IPS-15b (cell line): ENCODE results near the gene LUC7L2.

Experiments used
- H3K27me3 ChIP-seq: one replicate; pipeline ENCODE4 v1.6.1; 2013; ENCODE audit warnings: low read length; ENCODE audit not compliant: control insufficient read depth, insufficient read depth
- H3K36me3 ChIP-seq: one replicate; pipeline ENCODE4 v1.6.1; 2013; ENCODE audit warnings: low read length; ENCODE audit not compliant: control insufficient read depth, insufficient read depth
- H3K4me1 ChIP-seq: one replicate; pipeline ENCODE4 v1.6.1; 2013; ENCODE audit warnings: mild to moderate bottlenecking, low read length; ENCODE audit not compliant: control insufficient read depth, insufficient read depth
- H3K4me3 ChIP-seq: one replicate; pipeline ENCODE4 v1.5.1; 2013; ENCODE audit warnings: low read depth, low read length
- H3K9ac ChIP-seq: one replicate; pipeline ENCODE4 v1.6.1; 2013; ENCODE audit warnings: low read depth, mild to moderate bottlenecking, low read length
- H3K9me3 ChIP-seq: one replicate; pipeline ENCODE4 v1.6.1; 2013; ENCODE audit warnings: mild to moderate bottlenecking, low read length; ENCODE audit not compliant: control insufficient read depth, insufficient read depth

Gene LUC7L2

GRCh38 chr7:139430443-139430842 is 70.7 kb downstream of the LUC7L2 start:
- no peak overlapping the region for H3K9ac ChIP-seq
- H3K9me3 ChIP-seq = no peaks in the 10 kb centered on the region
- H3K4me3 ChIP-seq = no peak overlapping the region
- H3K27me3 ChIP-seq = no peaks in the 10 kb centered on the region
- H3K4me1 ChIP-seq = peaks cover 2% of the 10 kb centered on the region
- H3K36me3 ChIP-seq = no peaks in the 10 kb centered on the region

DNA sequence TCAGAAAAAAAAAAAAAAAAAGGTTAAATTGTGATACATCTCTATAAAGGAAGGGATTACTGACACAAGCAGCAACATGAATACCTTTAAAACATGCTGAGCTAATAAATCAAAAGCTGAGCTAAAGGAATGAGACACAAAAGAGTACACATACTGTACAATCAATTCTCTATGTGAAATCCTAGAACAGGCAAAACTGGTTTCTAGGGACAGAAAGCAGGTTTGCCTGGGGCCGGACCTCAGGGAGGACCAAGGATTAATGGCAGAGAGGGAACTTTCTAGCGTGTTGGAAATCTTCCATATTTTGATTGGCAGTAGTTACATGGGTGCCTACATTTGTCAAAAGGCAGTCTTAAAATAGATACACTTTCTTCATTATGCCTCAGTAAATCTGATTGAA is 71.3 kb downstream of the LUC7L2 start:
- peaks cover 2% of the 10 kb centered on the region for H3K4me1 ChIP-seq
- H3K9me3 ChIP-seq = no peaks in the 10 kb centered on the region
- H3K4me3 ChIP-seq = no peak overlapping the region
- no peaks in the 10 kb centered on the region for H3K27me3 ChIP-seq
- H3K36me3 ChIP-seq = no peaks in the 10 kb centered on the region
- no peak overlapping the region for H3K9ac ChIP-seq

DNA sequence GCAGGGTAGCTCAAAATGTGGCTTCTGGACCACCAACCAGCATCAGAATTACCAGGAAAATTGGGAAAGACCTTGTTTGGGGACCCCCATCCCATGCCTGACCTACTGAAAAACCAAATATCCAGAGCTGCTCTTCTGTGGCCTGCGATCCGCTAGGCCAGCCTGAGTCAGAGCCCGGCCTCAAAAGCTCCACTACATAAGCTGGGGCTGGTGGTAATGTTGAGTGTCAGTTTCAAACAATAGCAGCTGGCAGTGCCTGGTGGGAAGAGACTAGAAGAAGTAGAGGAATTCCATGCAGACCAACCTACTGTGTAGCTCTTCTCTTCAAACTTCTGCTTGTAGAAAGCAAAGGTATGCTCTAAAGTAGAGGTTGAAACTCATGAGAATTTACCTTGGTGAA is 71.8 kb downstream of the LUC7L2 start:
- Histone ChIP-seq H3K4me3 (no peak overlapping the region), H3K27me3 (no peaks in the 10 kb centered on the region), H3K4me1 (peaks cover 2% of the 10 kb centered on the region), H3K9me3 (no peaks in the 10 kb centered on the region), H3K9ac (no peak overlapping the region), H3K36me3 (no peaks in the 10 kb centered on the region)

DNA sequence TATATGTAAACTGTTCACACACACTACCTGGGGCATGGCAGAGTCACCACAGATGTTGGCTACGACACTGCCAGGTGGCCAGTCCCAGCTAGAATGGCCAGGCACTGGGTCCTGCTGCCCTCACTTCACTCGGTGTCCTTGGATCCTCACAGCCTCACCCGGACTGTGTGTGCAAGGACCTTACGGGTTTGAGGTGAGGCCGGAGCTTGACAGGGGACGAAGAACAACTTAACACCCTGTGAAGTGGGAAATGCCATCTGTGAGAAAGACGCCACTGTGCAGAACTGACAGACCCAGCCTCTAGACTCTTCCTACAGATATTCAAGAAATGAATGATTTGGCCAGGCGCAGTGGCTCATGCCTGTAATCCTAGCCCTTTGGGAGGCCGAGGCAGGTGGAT is 77.1 kb downstream of the LUC7L2 start:
- Histone ChIP-seq H3K4me3 (no peak overlapping the region), H3K27me3 (no peaks in the 10 kb centered on the region), H3K36me3 (no peaks in the 10 kb centered on the region)

DNA sequence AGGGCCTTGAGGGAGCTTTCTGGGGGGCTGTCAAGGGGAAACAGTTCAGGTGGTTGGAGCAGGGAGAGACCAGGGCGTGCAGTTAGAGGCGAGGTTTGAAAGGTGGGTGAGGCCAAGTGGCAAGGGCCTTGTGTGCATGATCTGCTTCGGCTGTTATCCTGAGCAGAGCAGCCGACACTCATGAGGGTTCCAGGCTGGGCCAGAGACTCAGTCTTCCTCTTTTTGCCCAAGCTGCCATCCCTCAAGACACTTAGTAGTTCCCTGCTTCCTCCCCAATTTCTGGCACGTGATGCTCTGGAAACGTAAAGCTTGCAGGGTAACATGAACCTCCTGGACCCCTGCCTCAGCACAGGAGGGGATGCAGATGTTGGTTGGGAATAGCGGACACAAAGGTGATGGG is 79.7 kb downstream of the LUC7L2 start:
- Histone ChIP-seq H3K9ac (no peak overlapping the region), H3K27me3 (no peaks in the 10 kb centered on the region), H3K4me3 (no peak overlapping the region), H3K36me3 (no peaks in the 10 kb centered on the region), H3K9me3 (no peaks in the 10 kb centered on the region), H3K4me1 (peaks cover 2% of the 10 kb centered on the region)

More for the DNA sequence above, 77.1 kb downstream of the LUC7L2 start:
- Histone ChIP-seq H3K9me3 (no peaks in the 10 kb centered on the region), H3K9ac (no peak overlapping the region), H3K4me1 (peaks cover 2% of the 10 kb centered on the region)

DNA sequence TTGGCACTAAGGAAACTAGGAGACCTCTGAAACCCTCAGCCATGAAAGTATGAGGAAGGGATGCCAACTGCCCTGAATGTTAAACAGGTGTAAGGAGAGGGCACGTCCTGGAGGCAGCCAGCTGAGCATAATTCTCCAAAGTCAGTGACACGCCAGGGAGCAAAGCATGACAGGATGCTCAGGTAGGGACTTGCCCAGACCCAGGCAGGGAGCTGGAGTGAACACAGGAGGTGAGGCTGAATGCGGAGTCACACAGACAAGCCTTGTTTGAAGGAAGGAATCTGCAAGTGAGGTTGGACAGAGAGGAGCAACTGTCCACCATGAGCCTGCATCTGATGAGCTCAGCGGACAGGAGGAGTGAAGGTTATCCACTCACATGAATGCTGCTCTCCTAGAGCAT is 82.3 kb downstream of the LUC7L2 start:
- Histone ChIP-seq H3K36me3 (no peaks in the 10 kb centered on the region), H3K9ac (no peak overlapping the region), H3K27me3 (no peaks in the 10 kb centered on the region), H3K4me1 (no peaks in the 10 kb centered on the region), H3K9me3 (no peaks in the 10 kb centered on the region), H3K4me3 (no peak overlapping the region)

DNA sequence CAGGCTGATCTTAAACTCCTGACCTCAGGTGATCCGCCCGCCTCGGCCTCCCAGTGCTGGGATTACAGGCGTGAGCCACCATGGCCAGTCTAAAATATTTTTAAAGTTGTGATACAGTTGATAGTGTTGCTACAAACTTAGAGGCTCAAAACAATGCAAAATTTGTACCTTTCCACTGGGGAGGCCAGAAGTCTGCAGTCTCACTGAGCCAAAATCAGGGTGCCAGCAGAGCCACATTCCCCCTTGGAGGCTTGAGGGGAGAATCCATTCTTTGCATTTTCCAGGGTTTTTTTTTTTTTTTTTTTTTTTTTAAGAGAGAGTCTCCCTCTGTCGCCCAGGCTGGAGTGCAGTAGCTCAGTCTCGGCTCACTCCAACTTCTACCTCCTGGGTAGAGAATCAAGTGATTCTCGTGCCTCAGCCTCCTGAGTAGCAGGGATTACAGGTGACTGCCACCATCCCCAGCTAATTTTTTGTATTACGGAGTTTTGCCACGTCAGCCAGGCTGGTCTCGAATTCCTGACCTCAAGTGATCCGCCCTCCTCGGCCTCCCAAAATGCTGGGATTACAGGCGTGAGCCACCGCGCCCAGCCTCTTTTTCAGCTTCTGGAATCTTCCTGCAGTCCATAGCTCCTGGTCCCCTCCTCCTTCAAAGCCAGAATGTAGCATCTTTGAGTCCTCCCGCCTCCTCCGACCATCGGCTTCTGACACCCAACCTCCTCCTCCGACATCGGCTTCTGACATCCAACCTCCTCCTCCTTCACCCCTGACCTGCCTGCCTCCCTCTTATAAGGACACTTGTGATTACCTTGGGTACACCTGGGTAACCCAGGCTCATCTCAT is 86.6 kb downstream of the LUC7L2 start:
- Histone ChIP-seq H3K27me3 (no peaks in the 10 kb centered on the region), H3K9ac (no peak overlapping the region), H3K9me3 (no peaks in the 10 kb centered on the region), H3K4me1 (no peaks in the 10 kb centered on the region), H3K36me3 (no peaks in the 10 kb centered on the region), H3K4me3 (no peak overlapping the region)

DNA sequence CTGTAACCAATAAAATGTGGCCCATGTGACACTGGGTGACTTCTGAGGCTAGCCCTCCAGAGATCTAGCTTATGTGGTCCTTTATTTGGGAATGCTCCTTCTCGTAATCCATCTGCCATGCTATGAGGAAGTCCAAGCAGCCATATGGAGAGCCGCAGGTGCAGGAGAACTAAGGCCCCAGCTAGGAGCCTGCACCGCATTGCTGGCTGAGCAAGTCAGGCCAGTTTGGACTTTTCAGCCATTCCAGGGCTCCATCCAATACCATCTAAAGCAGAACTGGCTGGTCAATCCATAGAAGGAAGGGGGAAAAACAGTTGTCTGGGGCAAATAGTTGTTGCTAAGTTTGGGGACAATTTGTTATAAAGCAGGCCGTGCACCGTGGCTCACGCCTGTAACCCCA is 91.2 kb downstream of the LUC7L2 start:
- no peak overlapping the region for H3K4me3 ChIP-seq
- H3K36me3 ChIP-seq = no peaks in the 10 kb centered on the region

GRCh38 chr7:139451638-139452037 is 91.9 kb downstream of the LUC7L2 start:
- Histone ChIP-seq H3K9me3 (no peaks in the 10 kb centered on the region), H3K4me1 (no peaks in the 10 kb centered on the region), H3K4me3 (no peak overlapping the region), H3K36me3 (no peaks in the 10 kb centered on the region), H3K9ac (no peak overlapping the region), H3K27me3 (no peaks in the 10 kb centered on the region)

More for the DNA sequence above, 91.2 kb downstream of the LUC7L2 start:
- no peaks in the 10 kb centered on the region for H3K27me3 ChIP-seq
- H3K9ac ChIP-seq = no peak overlapping the region
- no peaks in the 10 kb centered on the region for H3K9me3 ChIP-seq
- H3K4me1 ChIP-seq = no peaks in the 10 kb centered on the region

DNA sequence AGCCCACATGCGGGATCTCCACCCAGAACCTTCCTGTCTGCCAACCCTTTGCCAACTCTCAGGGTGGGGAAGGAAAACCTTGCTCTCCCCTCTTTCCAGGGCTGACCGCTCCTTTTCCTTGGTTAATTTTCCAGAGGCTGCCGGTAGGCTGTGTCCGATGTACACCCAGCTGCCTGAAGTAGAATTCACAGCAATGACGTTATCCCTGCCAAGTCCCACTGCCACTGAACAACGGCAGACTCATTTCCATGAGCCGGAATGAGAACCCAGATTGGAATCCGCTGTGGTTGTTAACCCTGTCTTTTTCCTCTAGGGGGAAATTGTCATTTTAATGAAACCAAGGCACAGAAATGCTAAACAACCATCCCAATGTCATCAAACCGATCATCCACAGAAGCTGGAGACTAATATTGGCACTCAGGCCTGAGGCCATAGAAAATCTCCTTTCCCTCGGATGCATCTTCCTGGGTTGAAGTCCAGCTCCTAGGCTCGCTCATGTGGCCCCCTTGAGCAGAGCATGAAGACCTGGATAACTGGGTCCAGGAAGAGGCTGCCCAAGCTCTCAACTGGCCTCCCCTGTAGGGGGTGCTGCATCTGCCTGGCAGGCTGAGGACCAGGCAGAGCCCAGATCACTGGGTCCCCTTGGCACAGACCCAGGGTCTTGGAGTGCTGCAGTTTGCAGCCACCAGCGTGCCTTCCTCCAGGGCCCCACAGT is 93.4 kb downstream of the LUC7L2 start:
- no peaks in the 10 kb centered on the region for H3K9me3 ChIP-seq
- H3K4me1 ChIP-seq = peaks cover 2% of the 10 kb centered on the region
- no peak overlapping the region for H3K9ac ChIP-seq
- H3K4me3 ChIP-seq = no peak overlapping the region
- no peaks in the 10 kb centered on the region for H3K27me3 ChIP-seq
- peaks cover 3% of the 10 kb centered on the region for H3K36me3 ChIP-seq

- Histone ChIP-seq H3K4me1 (peaks cover 2% of the 10 kb centered on the region), H3K4me3 (no peak overlapping the region), H3K9ac (no peak overlapping the region), H3K9me3 (no peaks in the 10 kb centered on the region), H3K27me3 (no peaks in the 10 kb centered on the region), H3K36me3 (peaks cover 3% of the 10 kb centered on the region)
Measured at GRCh38 chr7:139453673-139454321, 94.1 kb downstream of the LUC7L2 start.
